GM12878 (cell line): Measurements from ENCODE around the gene KCNQ1OT1. TPM values are rescaled to one million over a fixed set of nuclear protein-coding genes. Genes with fewer than 3 reads are reported as not detected.

Experiments
- ATAC-seq: fragments of 200-7000 bp; cut with Tn5 transposase; 3 replicates; pipeline ENCODE4 v1.9.1; 2020; ENCODE audit warnings: mild to moderate bottlenecking, moderate library complexity
- BruUV-seq: library from RNA; stranded (reverse); fragments of 400-500 nt; replicated peaks from 2 replicates; lab custom pipeline; 2021; lab: Mats Ljungman, UMichigan
- CTCF ChIA-PET: fragments of 300-600 bp; sonication (Branson Sonifier 250); formaldehyde crosslinking; extraction: SDS; loops from one replicate; lab custom pipeline; 2021; ENCODE audit warnings: inconsistent platforms; lab: Yijun Ruan, JAX
- POLR2A ChIA-PET: fragments of 350-600 bp; formaldehyde crosslinking; extraction: SDS; loops from one replicate; lab custom pipeline; 2021; ENCODE audit warnings: inconsistent platforms; lab: Charles Lee
- RAD21 ChIA-PET: fragments of 300-600 bp; sonication (Branson Sonifier 250); formaldehyde crosslinking; loops from one replicate; lab custom pipeline; 2023; ENCODE audit warnings: antibody characterized with exemption; ENCODE audit not compliant: unreplicated experiment; lab: Charles Lee
- SMC1A ChIA-PET: fragments of 300-600 bp; sonication (Branson Sonifier 250); formaldehyde crosslinking; loops from one replicate; lab custom pipeline; 2023; ENCODE audit not compliant: unreplicated experiment, uncharacterized antibody; lab: Charles Lee
- DNase-seq: peaks from one replicate; pipeline ENCODE4 v3.0.0-alpha.2; 2011; ENCODE audit warnings: low read depth, low spot score
- FAIRE-seq: peaks from 3 replicates; lab custom pipeline; 2011; peaks lifted over from hg19 to GRCh38; lab: Jason Lieb, UNC
- H2AFZ ChIP-seq: 2 replicates; pipeline ENCODE4 v1.6.0; 2011; ENCODE audit warnings: low read depth, low read length, control low read depth; ENCODE audit not compliant: control insufficient read depth
- H3K27ac ChIP-seq: 2 replicates; pipeline ENCODE4 v1.5.1; 2011; ENCODE audit warnings: control low read depth; ENCODE audit not compliant: control insufficient read depth, insufficient read depth
- H3K27me3 ChIP-seq, 2 experiments: replicated peaks in 1 of 2; 2 replicates each; pipeline versions ENCODE4 v1.6.0 to v1.6.1; 2011; ENCODE audit warnings: low read length in 1 of 2; ENCODE audit not compliant: control insufficient read depth in 2 of 2, insufficient read depth in 2 of 2
- H3K36me3 ChIP-seq, 2 experiments: 2 replicates each; pipeline ENCODE4 v1.5.1; 2011; ENCODE audit warnings: low read length in 1 of 2; ENCODE audit not compliant: control insufficient read depth in 2 of 2, insufficient read depth in 2 of 2
- H3K4me1 ChIP-seq: 2 replicates; pipeline ENCODE4 v1.6.1; 2011; ENCODE audit warnings: mild to moderate bottlenecking, low read length, moderate library complexity, mixed read lengths; ENCODE audit not compliant: control insufficient read depth, insufficient read depth
- H3K4me2 ChIP-seq: 2 replicates; pipeline ENCODE4 v1.6.0; 2011; ENCODE audit warnings: control low read depth; ENCODE audit not compliant: control insufficient read depth, insufficient read depth
- H3K4me3 ChIP-seq: fragments of 200-600 bp; sonication (generic); 2 replicates; pipeline ENCODE4 v1.5.1; 2016
- H3K79me2 ChIP-seq: 2 replicates; pipeline ENCODE4 v1.6.0; 2011; ENCODE audit warnings: low read length; ENCODE audit not compliant: control insufficient read depth, insufficient read depth
- H3K9ac ChIP-seq: 2 replicates; pipeline ENCODE4 v1.8.0; 2011; ENCODE audit warnings: low read length, control low read depth, mixed read lengths; ENCODE audit not compliant: control insufficient read depth, insufficient read depth
- H3K9me3 ChIP-seq: replicated peaks from 3 replicates; pipeline ENCODE4 v1.5.1; 2011; ENCODE audit warnings: mild to moderate bottlenecking, low read length; ENCODE audit not compliant: control insufficient read depth, insufficient read depth
- H4K20me1 ChIP-seq: 2 replicates; pipeline ENCODE4 v1.6.0; 2011; ENCODE audit not compliant: control insufficient read depth, insufficient read depth
- BHLHE40 ChIP-seq, 2 experiments: fragments of 450-650 bp in 1 of 2; IDR thresholded peaks; 2 replicates each; pipeline ENCODE4 v1.6.1; 2011 to 2017; ENCODE audit warnings: low read depth in 2 of 2, borderline replicate concordance in 1 of 2, improper control_type of control experiment in 1 of 2, low read length in 1 of 2, mild to moderate bottlenecking in 1 of 2
- BRCA1 ChIP-seq: IDR thresholded peaks from 2 replicates; pipeline ENCODE4 v1.6.1; 2011; ENCODE audit warnings: low read depth, low read length, improper control_type of control experiment
- CBX3 ChIP-seq: fragments of 200-600 bp; sonication (generic); IDR thresholded peaks from 2 replicates; pipeline ENCODE4 v1.6.1; 2016; ENCODE audit warnings: low read depth, borderline replicate concordance
- ESRRA ChIP-seq: IDR thresholded peaks from 2 replicates; pipeline ENCODE4 v1.6.1; 2012; ENCODE audit warnings: mild to moderate bottlenecking, low read length, improper control_type of control experiment
- MTA2 ChIP-seq: fragments of 450-650 bp; IDR thresholded peaks from 2 replicates; pipeline ENCODE4 v1.6.1; 2016; ENCODE audit warnings: low read depth, mild to moderate bottlenecking, moderate library complexity
- PAX8 ChIP-seq: fragments of 450-650 bp; IDR thresholded peaks from 2 replicates; pipeline ENCODE4 v1.6.1; 2017; ENCODE audit warnings: mild to moderate bottlenecking, moderate library complexity
- POLR2AphosphoS2 ChIP-seq: IDR thresholded peaks from 2 replicates; pipeline ENCODE4 v1.6.1; 2011; ENCODE audit warnings: low read depth, mild to moderate bottlenecking, low read length, improper control_type of control experiment, moderate library complexity
- SIN3A ChIP-seq: IDR thresholded peaks from 2 replicates; pipeline ENCODE4 v1.6.1; 2012; ENCODE audit warnings: low read depth, low read length, improper control_type of control experiment
- SIX5 ChIP-seq: IDR thresholded peaks from 2 replicates; pipeline ENCODE4 v1.6.1; 2011; ENCODE audit warnings: mild to moderate bottlenecking, low read depth, low read length, moderate library complexity; ENCODE audit not compliant: severe bottlenecking
- SP1 ChIP-seq: IDR thresholded peaks from one replicate; pipeline ENCODE4 v1.6.1; 2011; ENCODE audit warnings: low read depth, low read length
- SREBF2 ChIP-seq: IDR thresholded peaks from 2 replicates; pipeline ENCODE4 v1.6.1; 2012; ENCODE audit warnings: mild to moderate bottlenecking, low read length
- SUZ12 ChIP-seq: fragments of 200-600 bp; sonication (generic); IDR thresholded peaks from one replicate; pipeline ENCODE4 v1.6.1; 2018; ENCODE audit warnings: antibody characterized with exemption, mild to moderate bottlenecking; ENCODE audit not compliant: unreplicated experiment
- WGBS: methylation state at CpG from one replicate; pipeline ENCODE4 v1.1.6; 2016; ENCODE audit warnings: low lambda C conversion rate; ENCODE audit not compliant: insufficient replicate concordance, insufficient coverage; ENCODE audit errors: missing lambda C conversion rate; 5-methylcytosine and 5-hydroxymethylcytosine counted together
- in situ Hi-C: fragments of 300-500 bp; cut with MboI; formaldehyde crosslinking; loops from 9 replicates; pipeline ENCODE4 v1.14.3; 2018; ENCODE audit warnings: mixed read lengths
- intact Hi-C: fragments of 100-400 bp; cut with micrococcal nuclease; formaldehyde crosslinking; loops from one replicate; pipeline ENCODE4 v1.14.2; 2022; ENCODE audit not compliant: unreplicated experiment
- polyA plus RNA-seq, 11 experiments: library from polyadenylated mRNA; depleted of rRNA in 4 of 11; unstranded in 6 of 11; stranded (reverse) in 5 of 11; fragments of >200 nt; fragmentation: Nextera tagmentation in 4 of 11; fragmentation: Illumina TruSeq in 1 of 11; extraction: Ambion mirVana in 4 of 11; extraction: Trizol in 1 of 11; gene quantifications; 1 replicate in 1 of 11; 2 replicates in 10 of 11; pipeline versions ENCODE4 v1.2.1 to v1.2.3, GENCODE V29; 2011 to 2016; ENCODE audit warnings: inconsistent platforms in 2 of 11, missing spikeins in 2 of 11, low read depth in 1 of 11
- total RNA-seq, 4 experiments: library from RNA; depleted of rRNA in 3 of 4; stranded (reverse); fragments of >200 nt in 3 of 4; fragmentation: Illumina TruSeq in 1 of 4; extraction: Trizol in 1 of 4; gene quantifications; 2 replicates each; pipeline versions ENCODE4 v1.2.1 to v1.2.3, GENCODE V29; 2013 to 2021
- TF ChIP-seq, protein P1 (sequence below): IDR thresholded peaks from 2 replicates; pipeline ENCODE4 v1.6.1; 2012; ENCODE audit warnings: low read depth, low read length, improper control_type of control experiment
- TF ChIP-seq, protein P2 (sequence below): IDR thresholded peaks from 2 replicates; pipeline ENCODE4 v1.6.1; 2012; ENCODE audit warnings: low read depth, low read length, improper control_type of control experiment

Gene KCNQ1OT1
- total and polyA plus RNA-seq, 10 of the 15 experiments (the other 5 are each of a cell fraction or from before 2014, with no cell fraction given) = 0.02 to 1.6 (median 0.41) TPM

DNA sequence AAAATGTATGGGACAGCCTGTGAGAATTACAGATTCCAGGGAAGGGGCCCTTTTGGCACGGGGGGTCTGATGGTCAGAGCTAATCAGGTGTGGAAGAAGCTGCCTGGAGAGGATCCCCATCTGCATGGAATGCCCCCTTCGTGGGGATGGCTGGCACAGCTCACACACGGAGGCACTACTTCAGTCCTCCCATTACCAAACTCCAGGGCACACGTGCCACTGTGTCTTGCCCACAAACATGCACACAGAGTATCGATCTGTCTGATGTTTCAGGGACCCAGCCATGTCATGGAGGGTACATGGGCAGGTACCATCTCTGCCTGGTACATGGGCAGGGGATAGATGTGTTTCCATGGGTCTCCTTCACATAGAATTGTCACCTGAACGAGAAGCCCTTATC is 14.7 kb downstream of the KCNQ1OT1 start (continued):
- TF ChIP-seq SIN3A (no peak), BRCA1 (no peak), SUZ12 (no peak), BHLHE40 (IDR thresholded peaks at IDR 0.05; ENCODE audit: borderline replicate concordance in 1 of 2, low read depth in 2 of 2, low read length in 1 of 2) (no peak), POLR2AphosphoS2 (no peak), SP1 (no peak), SREBF2 (no peak)
- TF ChIP-seq, protein P1, sequence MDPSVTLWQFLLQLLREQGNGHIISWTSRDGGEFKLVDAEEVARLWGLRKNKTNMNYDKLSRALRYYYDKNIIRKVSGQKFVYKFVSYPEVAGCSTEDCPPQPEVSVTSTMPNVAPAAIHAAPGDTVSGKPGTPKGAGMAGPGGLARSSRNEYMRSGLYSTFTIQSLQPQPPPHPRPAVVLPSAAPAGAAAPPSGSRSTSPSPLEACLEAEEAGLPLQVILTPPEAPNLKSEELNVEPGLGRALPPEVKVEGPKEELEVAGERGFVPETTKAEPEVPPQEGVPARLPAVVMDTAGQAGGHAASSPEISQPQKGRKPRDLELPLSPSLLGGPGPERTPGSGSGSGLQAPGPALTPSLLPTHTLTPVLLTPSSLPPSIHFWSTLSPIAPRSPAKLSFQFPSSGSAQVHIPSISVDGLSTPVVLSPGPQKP = no peak
- TF ChIP-seq, protein P2, sequence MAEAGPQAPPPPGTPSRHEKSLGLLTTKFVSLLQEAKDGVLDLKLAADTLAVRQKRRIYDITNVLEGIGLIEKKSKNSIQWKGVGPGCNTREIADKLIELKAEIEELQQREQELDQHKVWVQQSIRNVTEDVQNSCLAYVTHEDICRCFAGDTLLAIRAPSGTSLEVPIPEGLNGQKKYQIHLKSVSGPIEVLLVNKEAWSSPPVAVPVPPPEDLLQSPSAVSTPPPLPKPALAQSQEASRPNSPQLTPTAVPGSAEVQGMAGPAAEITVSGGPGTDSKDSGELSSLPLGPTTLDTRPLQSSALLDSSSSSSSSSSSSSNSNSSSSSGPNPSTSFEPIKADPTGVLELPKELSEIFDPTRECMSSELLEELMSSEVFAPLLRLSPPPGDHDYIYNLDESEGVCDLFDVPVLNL = no peak

DNA sequence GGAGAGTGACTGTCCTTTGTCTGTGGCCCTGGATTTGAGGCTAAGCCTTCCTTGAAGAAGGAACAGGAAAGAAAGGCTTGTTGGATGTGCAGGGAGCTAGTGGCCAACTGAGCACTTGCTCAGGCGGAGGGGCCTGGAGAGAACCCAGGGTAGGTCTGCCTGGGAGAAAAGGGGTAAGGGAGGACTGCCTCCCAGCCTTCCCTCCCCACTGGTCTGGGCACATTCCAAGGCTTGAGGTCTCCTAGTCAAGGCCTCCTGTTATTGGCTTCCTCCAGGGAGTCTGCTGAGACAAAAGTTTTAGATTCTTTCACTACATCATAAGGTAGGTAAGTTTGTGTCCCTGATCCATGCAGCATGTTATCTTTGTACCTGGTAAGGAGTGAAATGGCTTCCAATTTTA is 15.2 kb downstream of the KCNQ1OT1 start:
- no TSS peak for BruUV-seq
- DNase-seq = no peak
- Histone ChIP-seq H3K27ac (no peak overlapping the region), H2AFZ (no peak overlapping the region), H3K36me3 (0 out of 4 replicates have a peak, but pooled peaks cover 0 to 3% of the 10 kb centered on the region in 2 experiments), H3K27me3 (no peaks in the 10 kb centered on the region)
- POLR2A ChIA-PET = no interaction called here
- TF ChIP-seq CBX3 (no peak), MTA2 (no peak), PAX8 (no peak), ESRRA (no peak), SIX5 (no peak)
- TF ChIP-seq, all 136 proteins: peak for 0
- in situ Hi-C loops (no loop called here), intact Hi-C loops (no loop called here)
- ATAC-seq (no peak), FAIRE-seq (no peak)
- Histone ChIP-seq H3K4me1 (peaks cover 7% of the 10 kb centered on the region), H3K4me3 (no peak overlapping the region), H3K9ac (no peak overlapping the region), H3K4me2 (no peak overlapping the region), H3K79me2 (no peaks in the 10 kb centered on the region; the same call in 1 of the 2 replicates), H3K9me3 (no peaks in the 10 kb centered on the region), H4K20me1 (no peaks in the 10 kb centered on the region)
- CTCF ChIA-PET = interaction anchor here (1.3 kb wide), 1 partner anchor 10 kb away, joined by 3 read pairs; no protein-coding TSS in a partner anchor
- WGBS = 54% methylated on average over 1 of the region's 1 CpG
- RAD21 ChIA-PET = no interaction called here
- SMC1A ChIA-PET = no interaction called here
